SK-MEL-5 (cell line): Measurements from ENCODE around the gene RRAD. TPM values are rescaled to one million over a fixed set of nuclear protein-coding genes. Genes with fewer than 3 reads are reported as not detected.

Experiments used
- DNase-seq: peaks from one replicate; pipeline ENCODE4 v3.0.0-alpha.2; 2016; ENCODE audit warnings: low read depth, low spot score
- in situ Hi-C: cut with HindIII; loops from 2 replicates; pipeline ENCODE4 v1.10.0; 2016; ENCODE audit warnings: low sequenced_read_pairs, high pct_unique_total_duplicates, low pct_unique_long_range_greater_than_20kb
- total RNA-seq: library from RNA; depleted of rRNA; stranded (reverse); fragments of >200 nt; shearing (Covaris generic); gene quantifications from 2 replicates; pipeline ENCODE4 v1.2.3, GENCODE V29; 2014

The RRAD gene
- total RNA-seq, 1 experiment from 2014 or later = not detected

GRCh38 chr16:66908762-66909559 lies 16.4 kb downstream of the RRAD start:
- in situ Hi-C loops = no loop called here
- no peak for DNase-seq

DNA sequence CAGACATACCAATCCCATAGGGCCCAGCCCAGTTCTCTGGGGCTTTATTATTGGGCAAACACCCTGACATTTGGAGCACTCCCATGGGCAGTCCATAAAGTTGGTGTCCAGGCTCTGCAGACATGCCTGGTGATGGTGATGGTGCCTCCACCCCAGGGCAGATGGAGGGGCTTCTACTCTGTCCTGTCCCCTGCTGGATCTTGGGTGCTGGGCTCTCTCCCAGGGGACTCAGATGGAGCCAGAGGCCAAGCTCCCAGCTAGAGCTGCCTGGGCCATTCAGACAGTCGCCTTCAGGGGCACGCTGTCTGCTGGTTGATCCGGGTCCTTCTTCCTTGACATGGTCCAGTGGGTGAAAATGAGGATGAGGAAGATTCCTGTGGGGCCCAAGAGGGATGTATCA lies 17.2 kb downstream of the RRAD start:
- in situ Hi-C loops = no loop called here
- no peak for DNase-seq

DNA sequence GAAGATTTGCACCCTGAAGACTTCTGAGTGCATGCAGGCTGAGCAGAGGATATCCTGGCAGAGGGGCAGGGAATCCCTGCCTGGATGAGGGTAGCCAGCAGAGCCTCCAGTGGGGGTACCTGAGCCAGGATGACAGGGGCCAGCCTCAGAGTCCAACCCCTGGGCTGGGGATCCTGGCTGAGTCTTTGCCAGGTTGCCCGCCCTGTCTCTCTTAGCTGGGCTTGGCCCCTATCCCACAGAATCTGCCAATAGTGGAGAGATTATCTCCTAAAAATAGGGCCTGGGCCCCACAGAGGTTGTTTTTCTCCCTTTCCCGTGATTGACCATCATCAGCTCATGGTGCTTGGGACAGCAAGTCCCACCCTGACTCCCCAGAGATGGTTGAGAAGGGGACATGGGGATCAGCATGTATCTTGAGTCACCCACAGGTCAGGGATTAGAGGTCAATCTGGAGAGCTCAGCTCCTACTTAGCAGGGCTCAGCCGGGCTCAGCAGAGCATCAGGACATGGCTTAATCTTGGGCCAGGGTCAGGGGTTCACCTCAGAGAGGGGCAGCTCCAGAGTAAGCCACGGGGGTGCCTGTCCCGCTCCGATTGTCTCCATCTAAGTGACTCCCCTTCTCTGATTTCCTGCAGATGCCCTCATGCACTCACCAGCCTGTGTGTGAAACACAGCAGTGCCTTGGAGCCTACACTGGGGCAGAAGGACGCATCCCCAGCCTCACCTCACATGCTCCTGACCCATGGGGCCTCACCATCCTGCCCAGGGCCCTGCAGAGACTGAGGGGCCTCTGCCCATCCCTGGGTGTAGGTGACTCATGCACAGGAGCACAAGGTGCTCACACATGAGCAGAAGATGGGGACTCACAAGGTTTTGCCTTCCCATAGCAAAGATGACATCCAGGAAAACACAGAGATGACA lies 18.2 kb downstream of the RRAD start:
- in situ Hi-C loops = no loop called here
- no peak for DNase-seq

GRCh38 chr16:66905633-66906539 lies 19.4 kb downstream of the RRAD start:
- in situ Hi-C loops = no loop called here
- DNase-seq = peak; percentile 19

DNA sequence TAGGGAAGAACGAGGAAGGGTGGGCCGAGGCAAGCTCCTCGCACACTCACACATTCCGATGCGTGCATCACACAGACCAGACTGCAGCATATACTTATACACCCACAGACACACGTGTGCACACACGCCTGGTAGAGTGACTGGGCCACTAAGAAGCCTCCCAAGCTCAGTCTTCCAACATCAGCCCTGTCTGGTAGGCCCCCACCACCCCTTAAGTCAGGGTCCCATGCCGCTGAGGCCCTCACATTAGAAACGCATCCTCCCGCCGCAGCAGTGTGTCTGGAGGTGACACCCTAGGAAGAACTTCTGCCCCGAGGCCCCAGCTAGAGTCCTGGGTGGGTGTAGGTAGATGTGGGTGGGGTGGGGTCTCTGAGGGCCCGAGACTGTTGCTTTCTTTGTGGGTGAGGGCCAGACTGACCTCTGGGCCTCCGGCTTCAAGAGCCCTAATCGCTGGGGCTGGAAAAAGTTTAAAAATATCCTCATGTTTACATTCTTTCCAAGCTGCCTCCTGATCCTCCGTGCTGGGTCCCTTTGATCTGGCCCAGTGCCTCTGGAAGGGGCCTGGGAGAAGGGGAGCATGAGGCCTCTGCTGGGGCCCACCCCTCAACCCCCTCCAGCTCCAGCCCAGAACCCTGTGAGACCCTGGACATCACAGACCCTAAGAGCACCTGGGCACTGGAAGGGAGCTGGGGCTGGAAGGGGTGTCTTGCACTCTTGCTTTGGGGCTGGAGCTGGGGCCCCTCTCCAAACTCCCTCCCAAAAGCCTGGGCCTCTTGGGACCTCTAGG lies 20.3 kb downstream of the RRAD start:
- in situ Hi-C loops = no loop called here
- no peak for DNase-seq

- no peak for DNase-seq
- in situ Hi-C loops = no loop called here
Measured at GRCh38 chr16:66904428-66904845, 20.9 kb downstream of the RRAD start.

- no peak for DNase-seq
- in situ Hi-C loops = no loop called here
Measured at GRCh38 chr16:66903544-66904427, 21.5 kb downstream of the RRAD start.

- DNase-seq = no peak
- in situ Hi-C loops = no loop called here
Measured at GRCh38 chr16:66902648-66903543, 22.4 kb downstream of the RRAD start.

DNA sequence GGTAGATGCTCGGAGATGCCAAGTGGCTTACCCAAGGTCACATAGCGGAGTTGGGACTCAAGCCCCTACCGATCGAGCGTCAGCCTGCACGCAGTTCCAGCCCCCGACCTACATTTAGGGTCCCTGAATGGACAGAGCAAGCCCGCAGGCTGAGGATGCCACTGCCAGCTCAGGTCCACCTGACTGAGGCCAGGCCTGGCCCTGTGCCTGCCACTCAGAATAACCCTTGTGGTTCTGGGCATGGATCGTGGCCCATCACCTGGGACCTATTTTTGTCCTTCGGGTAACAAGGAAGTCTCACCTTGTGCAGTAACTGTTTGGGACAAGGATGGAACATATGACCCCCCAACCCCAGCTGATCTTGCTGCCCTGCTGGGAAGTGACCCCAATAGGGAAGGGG lies 23.7 kb downstream of the RRAD start:
- no peak for DNase-seq
- in situ Hi-C loops = no loop called here

- in situ Hi-C loops = no loop called here
- no peak for DNase-seq
Measured at GRCh38 chr16:66900721-66901441, 24.5 kb downstream of the RRAD start.

- in situ Hi-C loops = no loop called here
- DNase-seq = no peak
Measured at GRCh38 chr16:66899945-66900710, 25.2 kb downstream of the RRAD start.

GRCh38 chr16:66899310-66899944 lies 25.9 kb downstream of the RRAD start:
- in situ Hi-C loops = no loop called here
- no peak for DNase-seq

DNA sequence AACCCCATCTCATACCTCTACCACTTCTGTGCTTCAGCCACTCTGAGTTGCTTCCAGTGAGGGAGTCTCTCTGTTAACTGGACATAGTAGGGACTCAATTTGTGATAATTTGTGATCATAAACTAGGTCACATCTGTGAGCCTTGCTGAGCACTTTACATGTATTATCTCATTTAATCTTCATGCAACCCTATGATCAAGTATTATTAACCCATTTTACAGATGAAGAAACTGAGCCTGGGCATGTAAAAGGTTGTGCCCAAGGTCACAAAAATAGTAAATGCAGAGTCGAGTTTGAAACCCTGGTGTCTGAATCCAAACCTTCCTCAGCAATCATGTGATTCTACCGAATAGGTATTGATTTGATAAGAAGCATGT lies 26.4 kb downstream of the RRAD start:
- no peak for DNase-seq
- in situ Hi-C loops = no loop called here

DNA sequence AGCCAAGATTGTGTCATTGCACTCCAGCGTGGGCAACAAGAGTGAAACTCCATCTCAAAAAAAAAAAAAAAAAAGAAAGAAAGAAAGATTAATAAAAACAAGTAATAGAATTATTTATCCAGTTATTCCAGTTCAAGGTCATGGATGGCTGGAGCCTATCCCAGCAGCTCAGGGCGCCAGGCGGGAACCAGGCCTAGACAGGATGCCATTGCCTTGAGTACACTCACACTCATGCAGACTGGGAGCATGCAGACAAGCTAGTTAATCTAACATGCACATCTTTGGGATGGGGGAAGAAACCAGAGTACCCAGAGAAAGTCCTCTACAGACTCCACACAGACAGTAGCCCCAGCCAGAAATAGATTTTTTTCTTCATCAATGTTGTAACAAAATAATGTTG lies 27.1 kb downstream of the RRAD start:
- in situ Hi-C loops = no loop called here
- no peak for DNase-seq
